AG04450 (cell line): Measurements from ENCODE around the gene NKX6-2. TPM values are rescaled to one million over a fixed set of nuclear protein-coding genes. Genes with fewer than 3 reads are reported as not detected.
"Not testable (repeated sequence)": the region's sequence is repeated elsewhere in the genome, so short reads cannot be mapped to it uniquely, and the experiment has no call there.

Experiments
- CTCF ChIA-PET: fragments of 300-600, 350-600 bp; formaldehyde crosslinking; extraction: SDS; loops from one replicate; lab custom pipeline; 2022; ENCODE audit warnings: antibody characterized with exemption, inconsistent platforms; lab: Charles Lee
- POLR2A ChIA-PET: fragments of 350-600 bp; formaldehyde crosslinking; extraction: SDS; loops from one replicate; lab custom pipeline; 2021; ENCODE audit warnings: antibody characterized with exemption, inconsistent platforms; lab: Yijun Ruan, JAX
- DNase-seq: peaks from one replicate; pipeline ENCODE4 v3.0.0-alpha.2; 2011; ENCODE audit warnings: low read depth, low spot score
- H3K27ac ChIP-seq: one replicate; pipeline ENCODE4 v1.5.1; 2012; ENCODE audit warnings: low read depth, low read length, control low read depth
- H3K27me3 ChIP-seq: one replicate; pipeline ENCODE4 v1.6.0; 2012; ENCODE audit warnings: low read length; ENCODE audit not compliant: control insufficient read depth, insufficient read depth
- H3K4me3 ChIP-seq: 2 replicates; pipeline ENCODE4 v1.5.1; 2011; ENCODE audit warnings: mild to moderate bottlenecking, low read depth, low read length, control low read depth
- H3K9me3 ChIP-seq: 2 replicates; pipeline ENCODE4 v1.5.1; 2012; ENCODE audit warnings: low read length; ENCODE audit not compliant: control insufficient read depth, insufficient read depth
- polyA plus RNA-seq: library from polyadenylated mRNA; depleted of rRNA; stranded (reverse); fragments of >200 nt; gene quantifications from 2 replicates; pipeline ENCODE4 v1.2.3, GENCODE V29; 2011
- TF ChIP-seq, protein P1 (sequence below): IDR thresholded peaks from 2 replicates; pipeline ENCODE4 v1.5.1; 2011; ENCODE audit warnings: low read depth, low read length, control low read depth, inconsistent platforms

Gene NKX6-2
- polyA plus RNA-seq, 1 experiment = not detected

DNA sequence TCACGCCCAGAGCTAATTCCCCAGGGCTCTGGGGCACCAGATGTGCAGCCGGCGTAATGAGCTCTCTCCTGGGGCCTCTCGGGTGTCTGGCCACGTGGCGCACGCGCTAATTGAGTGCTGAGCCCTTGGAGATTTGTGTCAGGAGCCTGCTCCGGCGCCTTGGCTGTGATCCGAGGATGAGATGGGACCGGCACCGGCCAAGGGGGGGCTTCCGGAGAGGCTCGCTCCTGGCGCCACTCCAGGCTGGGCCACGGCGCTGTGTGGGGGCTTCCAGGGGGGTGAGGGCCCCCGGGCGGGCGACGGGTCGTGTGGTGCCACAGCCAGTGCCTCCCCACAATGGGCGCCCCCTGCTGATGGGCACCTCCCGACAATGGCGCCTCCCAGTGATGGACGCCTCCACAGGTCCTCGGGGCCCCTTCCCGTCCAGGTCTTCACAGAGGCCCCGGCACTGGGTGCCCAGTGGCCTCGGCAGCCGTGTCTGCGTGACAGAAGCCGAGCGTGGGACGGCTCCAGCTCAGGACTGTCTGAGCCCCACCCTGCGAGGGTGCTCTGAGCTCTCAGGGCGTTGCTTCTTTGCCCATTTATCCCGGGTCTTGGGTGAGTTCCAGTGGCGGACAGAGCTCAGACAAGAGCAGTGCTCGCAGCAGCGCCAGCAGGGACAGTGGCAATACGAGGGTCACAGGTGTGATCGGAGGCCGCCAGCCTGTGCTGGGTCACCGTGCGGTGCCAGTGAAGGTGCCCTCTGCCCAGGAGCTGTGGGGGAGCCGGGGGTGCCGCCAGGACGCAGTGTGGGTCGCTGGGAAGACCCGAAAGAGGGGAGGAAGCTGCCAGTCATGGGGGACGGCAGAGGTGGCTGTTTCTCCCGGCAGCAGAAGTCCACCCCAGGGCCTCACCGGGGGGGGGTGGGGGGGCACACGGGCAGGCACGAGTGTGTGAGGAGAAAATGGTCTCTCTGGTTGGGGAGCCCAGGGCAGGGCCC is 8.2 kb upstream of the NKX6-2 start:
- Histone ChIP-seq H3K4me3 (no peak overlapping the region), H3K27ac (no peak overlapping the region), H3K9me3 (peaks cover 11% of the 10 kb centered on the region; the same call in 1 of the 2 replicates), H3K27me3 (peaks cover 27% of the 10 kb centered on the region)
- CTCF ChIA-PET = interaction anchor here (0.9 kb wide), 1 partner anchor 140 kb away, joined by 5 read pairs; no protein-coding TSS in a partner anchor
- no peak for DNase-seq
- POLR2A ChIA-PET = no interaction called here
- TF ChIP-seq, protein P1, sequence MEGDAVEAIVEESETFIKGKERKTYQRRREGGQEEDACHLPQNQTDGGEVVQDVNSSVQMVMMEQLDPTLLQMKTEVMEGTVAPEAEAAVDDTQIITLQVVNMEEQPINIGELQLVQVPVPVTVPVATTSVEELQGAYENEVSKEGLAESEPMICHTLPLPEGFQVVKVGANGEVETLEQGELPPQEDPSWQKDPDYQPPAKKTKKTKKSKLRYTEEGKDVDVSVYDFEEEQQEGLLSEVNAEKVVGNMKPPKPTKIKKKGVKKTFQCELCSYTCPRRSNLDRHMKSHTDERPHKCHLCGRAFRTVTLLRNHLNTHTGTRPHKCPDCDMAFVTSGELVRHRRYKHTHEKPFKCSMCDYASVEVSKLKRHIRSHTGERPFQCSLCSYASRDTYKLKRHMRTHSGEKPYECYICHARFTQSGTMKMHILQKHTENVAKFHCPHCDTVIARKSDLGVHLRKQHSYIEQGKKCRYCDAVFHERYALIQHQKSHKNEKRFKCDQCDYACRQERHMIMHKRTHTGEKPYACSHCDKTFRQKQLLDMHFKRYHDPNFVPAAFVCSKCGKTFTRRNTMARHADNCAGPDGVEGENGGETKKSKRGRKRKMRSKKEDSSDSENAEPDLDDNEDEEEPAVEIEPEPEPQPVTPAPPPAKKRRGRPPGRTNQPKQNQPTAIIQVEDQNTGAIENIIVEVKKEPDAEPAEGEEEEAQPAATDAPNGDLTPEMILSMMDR = no peak

- H3K4me3 ChIP-seq = no peak overlapping the region
- DNase-seq = no peak
- peaks cover 33% of the 10 kb centered on the region for H3K27me3 ChIP-seq
- POLR2A ChIA-PET = no interaction called here
- TF ChIP-seq, protein P1 = no peak
- H3K27ac ChIP-seq = no peak overlapping the region
- CTCF ChIA-PET = no interaction called here
- peaks cover 11% of the 10 kb centered on the region; the same call in 1 of the 2 replicates for H3K9me3 ChIP-seq
Observed at GRCh38 chr10:132793213-132793612, 7.3 kb upstream of the NKX6-2 start.

GRCh38 chr10:132792796-132793195 is 6.8 kb upstream of the NKX6-2 start:
- CTCF ChIA-PET = no interaction called here
- DNase-seq = no peak
- H3K27ac ChIP-seq = no peak overlapping the region
- H3K4me3 ChIP-seq = no peak overlapping the region
- H3K9me3 ChIP-seq = peaks cover 11% of the 10 kb centered on the region; the same call in 1 of the 2 replicates
- TF ChIP-seq, protein P1 = no peak
- peaks cover 37% of the 10 kb centered on the region for H3K27me3 ChIP-seq
- POLR2A ChIA-PET = no interaction called here

DNA sequence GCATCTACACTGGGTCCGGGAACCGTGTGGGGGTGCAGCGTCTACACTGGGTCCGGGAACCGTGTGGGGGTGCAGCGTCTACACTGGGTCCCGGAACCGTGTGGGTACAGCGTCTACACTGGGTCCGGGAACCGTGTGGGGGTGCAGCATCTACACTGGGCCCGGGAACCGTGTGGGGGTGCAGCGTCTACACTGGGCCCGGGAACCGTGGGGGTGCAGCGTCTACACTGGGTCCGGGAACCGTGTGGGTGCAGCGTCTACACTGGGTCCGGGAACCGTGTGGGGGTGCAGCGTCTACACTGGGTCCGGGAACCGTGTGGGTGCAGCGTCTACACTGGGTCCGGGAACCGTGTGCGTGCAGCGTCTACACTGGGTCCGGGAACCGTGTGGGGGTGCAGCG is 6.2 kb upstream of the NKX6-2 start:
- H3K4me3 ChIP-seq, H3K27ac ChIP-seq, DNase-seq, POLR2A ChIA-PET, CTCF ChIA-PET: not testable (repeated sequence)
- Histone ChIP-seq H3K27me3 (peaks cover 41% of the 10 kb centered on the region), H3K9me3 (peaks cover 11% of the 10 kb centered on the region; the same call in 1 of the 2 replicates)

DNA sequence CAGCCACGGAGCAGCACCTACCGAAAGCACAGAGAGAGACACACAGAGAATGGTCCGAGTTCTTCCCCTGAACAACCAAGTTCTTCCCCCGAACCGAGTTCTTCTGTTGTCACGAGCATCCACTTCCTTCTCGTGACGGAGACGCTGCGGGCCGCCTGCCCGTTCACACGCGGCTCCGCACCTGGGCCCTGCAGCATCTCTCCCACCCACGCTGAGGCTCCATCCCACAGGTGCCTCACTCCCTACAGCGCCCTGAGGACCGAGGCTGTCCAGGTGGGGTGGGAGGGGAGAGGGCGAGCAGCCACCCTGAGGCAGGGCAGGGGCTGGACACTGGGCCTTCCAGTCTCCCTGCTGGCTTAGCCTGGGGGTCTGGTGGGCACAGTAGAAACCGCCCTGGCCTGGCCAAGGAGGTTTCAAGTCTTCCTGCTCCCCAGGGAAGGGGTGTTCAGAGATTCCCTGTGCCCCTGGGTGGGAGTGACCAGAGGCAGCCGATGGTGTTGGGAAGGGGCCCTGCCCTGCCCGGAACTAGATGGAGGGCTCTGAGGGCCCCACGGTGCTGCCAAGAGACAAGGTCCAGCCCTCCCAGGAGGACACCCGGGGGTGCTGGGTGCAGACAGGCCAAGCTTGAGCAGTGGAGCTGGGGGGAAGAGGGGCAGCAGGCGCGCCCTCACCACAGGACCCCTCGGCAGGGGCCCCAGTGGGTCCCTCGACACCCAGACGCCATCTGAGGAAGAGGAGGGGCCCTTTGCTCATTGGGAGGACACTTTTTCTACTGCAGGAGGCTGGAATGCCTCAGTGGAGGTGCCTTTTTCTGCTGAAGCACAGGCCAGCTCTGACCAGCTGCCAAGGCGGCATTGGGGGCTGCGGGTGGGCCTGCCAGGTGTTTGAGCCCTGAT is 5.2 kb upstream of the NKX6-2 start:
- DNase-seq = no peak
- ChIA-PET POLR2A (no interaction called here), CTCF (no interaction called here)
- H3K27me3 ChIP-seq = peaks cover 40% of the 10 kb centered on the region
- H3K9me3 ChIP-seq = peaks cover 9% of the 10 kb centered on the region; the same call in 1 of the 2 replicates
- no peak overlapping the region for H3K4me3 ChIP-seq
- TF ChIP-seq, protein P1 = no peak
- H3K27ac ChIP-seq = no peak overlapping the region
